SH-SY5Y (cell line): ENCODE measurements around the gene DNM3.

Experiments used
- GATA2 ChIP-seq: IDR thresholded peaks from 2 replicates; pipeline ENCODE4 v1.6.1; 2011; ENCODE audit warnings: mild to moderate bottlenecking, low read depth, low read length
- GATA3 ChIP-seq: IDR thresholded peaks from 2 replicates; pipeline ENCODE4 v1.6.1; 2011; ENCODE audit warnings: low read depth, mild to moderate bottlenecking, low read length, moderate library complexity

Gene DNM3

DNA sequence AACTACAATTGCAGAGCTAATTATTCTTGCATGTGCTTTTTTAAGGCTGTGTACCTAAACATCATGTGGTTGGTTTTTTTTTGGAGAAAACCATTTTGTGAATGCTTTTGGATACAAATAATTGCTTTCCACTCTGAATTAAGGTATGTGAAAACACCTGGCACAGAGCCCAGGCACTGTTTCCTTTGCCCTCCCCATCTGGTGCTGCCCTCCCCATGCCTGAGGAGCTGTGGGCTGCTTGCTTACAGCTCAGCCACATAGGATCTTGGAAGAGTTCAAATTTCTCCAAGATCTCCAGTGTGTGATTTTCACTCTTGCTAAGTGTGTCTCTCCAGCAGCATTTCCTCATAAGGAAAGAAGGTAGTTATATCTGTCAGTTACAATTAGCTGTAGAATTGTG lies 27.8 kb downstream of the DNM3 start:
- TF ChIP-seq GATA3 (no peak), GATA2 (no peak)

DNA sequence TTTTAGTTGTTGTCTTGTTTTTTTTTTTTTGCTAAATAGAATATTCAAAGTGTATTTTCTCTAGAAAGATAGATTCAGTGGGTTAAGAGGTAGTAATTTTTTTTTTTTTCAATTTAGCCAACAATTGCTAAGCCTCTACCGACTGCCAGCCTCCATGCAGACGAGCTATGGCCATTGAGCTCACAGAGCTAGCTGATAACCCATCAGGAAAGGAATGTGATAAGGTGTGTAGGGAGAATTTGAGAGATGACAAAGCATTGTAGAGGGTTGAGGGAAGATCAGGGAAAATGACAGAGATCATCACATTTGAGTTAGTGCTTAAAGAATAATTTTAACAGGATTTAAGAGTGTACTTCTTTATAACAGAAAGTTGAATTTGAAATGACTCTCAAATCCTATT lies 30.6 kb downstream of the DNM3 start:
- TF ChIP-seq GATA3 (no peak), GATA2 (no peak)

DNA sequence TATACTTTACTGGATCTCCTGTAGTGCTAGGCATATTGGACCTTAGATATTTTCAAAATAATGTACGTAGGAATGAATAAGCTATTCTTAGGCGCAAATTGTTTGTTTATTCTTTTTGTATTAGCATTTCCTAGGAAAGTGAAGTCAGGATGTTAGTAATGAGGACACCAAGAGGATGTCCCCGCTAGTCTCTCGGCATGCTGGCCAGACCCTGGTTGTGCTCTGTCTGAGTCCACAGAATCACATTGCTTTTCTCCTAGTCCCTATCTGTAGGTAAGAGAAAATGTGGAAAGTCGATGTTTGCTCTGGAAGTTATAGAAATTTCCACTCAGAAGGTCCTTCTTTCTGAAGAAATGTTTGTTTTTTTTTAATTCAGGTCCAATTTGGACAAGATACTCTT lies 31.1 kb downstream of the DNM3 start:
- TF ChIP-seq GATA3: no peak
- no peak for TF ChIP-seq GATA2

DNA sequence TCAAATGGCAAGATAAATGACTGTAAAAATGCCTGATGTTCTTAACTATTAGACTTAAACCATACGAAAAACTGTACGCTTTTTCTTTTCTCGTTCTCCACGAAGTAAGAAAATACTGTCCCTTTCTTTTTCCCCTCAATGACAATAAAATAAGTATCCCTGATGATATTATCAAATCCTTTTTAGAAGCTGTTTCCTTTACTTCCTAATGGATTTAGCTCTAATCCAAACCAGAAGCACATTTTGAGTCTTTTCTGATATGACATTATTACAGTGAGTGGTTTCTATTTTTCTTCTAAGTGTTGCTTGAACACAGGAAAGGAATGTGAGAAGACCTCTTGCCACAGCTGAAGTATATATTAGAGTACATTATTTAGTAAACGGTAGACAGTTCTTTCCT lies 32.4 kb downstream of the DNM3 start:
- TF ChIP-seq GATA2: no peak
- TF ChIP-seq GATA3: no peak

DNA sequence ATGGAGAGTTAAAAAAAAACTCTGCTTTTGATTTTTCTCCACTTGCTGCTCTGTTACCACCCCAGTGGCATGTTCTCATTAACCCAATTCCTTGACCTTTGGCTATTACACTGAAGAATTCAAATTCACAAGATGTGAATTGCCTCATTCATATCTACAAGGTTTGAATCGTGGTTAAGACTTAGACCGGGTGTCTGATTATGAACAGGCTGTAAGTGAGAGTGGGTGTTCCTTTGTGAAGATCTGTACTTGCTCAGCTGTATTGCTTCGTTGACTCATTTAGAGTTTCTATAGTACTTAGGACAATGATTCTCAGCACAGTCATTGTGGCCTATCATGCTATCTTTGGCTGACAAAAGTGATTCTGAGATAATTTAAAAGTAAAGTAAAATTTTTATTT lies 36.4 kb downstream of the DNM3 start:
- TF ChIP-seq GATA2 (no peak), GATA3 (no peak)

DNA sequence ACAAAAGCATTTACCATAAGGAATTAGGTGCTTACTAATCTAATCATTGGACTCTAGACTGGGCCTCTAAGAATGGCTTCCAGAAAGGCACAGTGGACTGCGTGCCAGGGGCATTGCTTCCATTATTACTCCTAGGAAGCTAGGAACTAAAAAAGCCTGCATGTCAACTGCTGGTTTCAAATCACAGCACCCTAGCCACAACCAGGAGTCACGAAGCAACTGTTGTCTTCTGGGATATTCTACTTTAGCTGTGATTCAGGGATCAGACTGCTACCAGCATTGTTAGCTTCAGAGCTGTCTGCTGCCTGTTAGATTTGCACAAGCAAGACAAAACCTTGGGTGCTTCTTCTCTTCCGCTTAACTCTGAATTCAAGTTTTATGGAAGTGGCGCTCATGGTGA lies 38.3 kb downstream of the DNM3 start:
- no peak for TF ChIP-seq GATA2
- TF ChIP-seq GATA3: no peak

DNA sequence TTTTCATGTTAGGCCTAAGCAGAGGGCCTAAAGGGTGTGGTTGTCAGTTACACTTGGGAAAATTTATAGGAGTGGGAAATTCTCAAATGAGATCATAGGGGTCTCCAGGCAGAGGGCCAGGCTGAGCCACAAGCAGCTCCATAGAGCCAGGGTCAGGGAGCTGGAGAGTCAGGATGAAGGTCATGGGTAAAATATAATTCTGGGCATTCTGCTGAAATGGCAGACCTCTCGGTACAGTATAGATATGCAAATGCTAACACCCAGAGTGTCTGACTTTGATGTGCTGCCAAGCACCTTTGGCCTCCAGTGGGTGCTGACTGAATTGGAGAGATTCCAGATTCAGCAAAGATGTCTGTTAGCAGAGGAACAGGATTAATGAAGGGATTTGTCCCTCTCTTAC lies 40.1 kb downstream of the DNM3 start:
- TF ChIP-seq GATA2 (no peak), GATA3 (no peak)

DNA sequence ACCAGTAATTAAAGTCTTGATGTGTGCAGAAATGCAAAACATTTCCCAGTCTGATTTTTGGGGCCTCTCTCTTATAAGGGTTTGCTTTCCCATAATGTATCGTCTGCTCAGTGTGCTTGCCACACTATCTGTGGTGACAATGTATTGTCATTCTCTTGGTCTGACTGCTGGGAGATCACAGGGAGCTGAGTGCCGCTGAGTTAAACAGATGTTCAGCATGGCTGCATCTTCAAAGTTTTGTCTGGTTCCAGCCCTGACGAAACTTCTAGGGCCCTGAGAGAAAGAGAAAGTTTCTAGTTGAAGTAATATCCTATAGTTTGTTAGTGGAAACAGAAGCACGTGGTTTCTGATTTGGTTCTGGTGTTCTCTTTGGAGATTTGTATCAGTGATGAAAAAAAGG lies 42.6 kb downstream of the DNM3 start:
- TF ChIP-seq GATA2 (no peak), GATA3 (no peak)

DNA sequence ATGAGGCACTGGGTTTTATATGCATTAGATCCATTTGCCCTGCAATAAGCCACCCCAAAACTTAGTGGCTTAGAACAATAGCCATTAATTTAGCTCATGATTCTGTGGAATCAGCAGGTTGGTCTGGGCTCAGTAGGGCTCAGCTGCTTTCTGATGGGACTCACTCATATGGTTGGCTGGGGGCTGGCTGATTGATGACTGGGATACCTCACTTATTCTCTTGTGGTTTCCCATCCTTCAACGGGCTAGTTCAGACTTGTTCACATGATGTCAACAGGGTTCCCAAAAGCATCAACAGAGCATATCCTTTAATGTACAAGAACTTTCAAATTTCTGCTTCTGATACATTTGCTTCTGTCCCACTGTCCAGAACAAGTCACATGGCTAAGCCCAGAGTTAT lies 43.2 kb downstream of the DNM3 start:
- TF ChIP-seq GATA2: no peak
- TF ChIP-seq GATA3: no peak

DNA sequence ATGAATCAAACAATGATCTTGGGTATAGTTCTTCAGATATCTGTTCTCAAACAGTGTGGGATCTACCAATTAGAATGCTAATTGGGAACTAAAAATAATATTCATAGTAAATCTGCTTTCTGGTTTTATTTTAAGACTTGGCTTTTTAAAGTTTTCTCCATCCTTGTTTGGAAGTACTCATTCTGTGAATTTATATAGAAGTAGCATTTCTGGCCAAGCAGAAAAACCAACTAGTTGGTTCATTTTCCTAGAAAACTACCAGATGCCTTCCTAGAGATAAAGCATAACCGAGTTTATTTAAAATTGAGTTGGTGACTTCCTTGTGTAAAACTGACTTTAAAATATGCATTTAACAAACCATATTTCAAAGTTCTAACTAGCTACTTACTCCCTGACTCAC lies 48.8 kb downstream of the DNM3 start:
- TF ChIP-seq GATA2 (no peak), GATA3 (no peak)

DNA sequence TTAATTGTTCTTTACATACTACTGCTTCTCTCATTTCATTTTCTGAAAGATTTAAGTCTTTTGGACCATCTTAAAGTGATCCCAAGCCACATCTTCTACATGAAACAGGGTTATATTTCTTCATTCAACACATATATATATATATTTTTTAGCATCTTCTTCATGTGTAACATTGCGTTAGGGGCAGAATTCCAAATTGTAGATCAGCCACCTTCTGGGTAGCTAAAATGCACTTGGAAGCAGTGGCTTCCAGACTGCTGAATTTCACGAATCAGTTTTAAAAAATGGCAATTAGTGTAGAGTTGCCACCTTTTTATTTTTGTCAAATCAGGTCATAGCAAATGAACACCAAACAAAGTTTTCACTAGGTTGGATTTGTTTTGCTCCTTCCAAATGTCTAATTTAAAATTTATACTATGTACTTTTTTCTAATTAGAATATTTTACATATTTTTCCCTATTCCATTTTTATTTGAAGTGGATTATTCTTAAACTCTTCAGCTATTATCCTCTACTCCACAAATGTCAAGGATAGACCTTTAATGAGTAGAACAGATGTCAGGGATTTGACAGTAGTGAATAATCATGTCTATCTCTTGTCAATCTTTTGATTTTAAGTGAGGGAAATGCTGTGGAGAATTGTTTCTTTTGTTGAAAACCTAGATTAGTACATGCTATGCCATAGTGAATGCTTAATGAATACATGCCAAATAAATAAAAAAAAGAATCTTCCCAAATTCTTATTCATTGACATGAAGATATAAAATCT lies 55.8 kb downstream of the DNM3 start:
- no peak for TF ChIP-seq GATA2
- no peak for TF ChIP-seq GATA3

DNA sequence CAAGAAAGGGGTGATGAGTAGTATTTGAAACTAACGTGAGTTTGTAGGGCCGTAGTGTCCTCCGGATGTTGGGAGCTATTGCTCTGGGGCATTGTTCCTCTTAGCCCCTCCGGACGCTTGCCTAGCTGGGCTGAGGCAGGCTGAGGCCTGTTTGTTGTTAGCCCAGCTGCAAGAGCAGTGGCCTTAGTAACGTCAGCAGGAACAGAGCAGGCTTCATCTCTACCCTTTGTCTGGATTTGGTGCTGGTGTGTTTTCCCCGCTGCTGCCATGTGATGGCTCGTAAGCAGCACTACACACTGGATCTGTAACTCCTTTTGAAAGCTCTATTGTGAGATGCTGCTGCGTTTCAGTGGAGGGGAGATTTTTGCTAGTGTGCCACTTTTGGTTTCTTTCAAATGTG lies 57.6 kb downstream of the DNM3 start:
- no peak for TF ChIP-seq GATA3
- TF ChIP-seq GATA2: no peak

DNA sequence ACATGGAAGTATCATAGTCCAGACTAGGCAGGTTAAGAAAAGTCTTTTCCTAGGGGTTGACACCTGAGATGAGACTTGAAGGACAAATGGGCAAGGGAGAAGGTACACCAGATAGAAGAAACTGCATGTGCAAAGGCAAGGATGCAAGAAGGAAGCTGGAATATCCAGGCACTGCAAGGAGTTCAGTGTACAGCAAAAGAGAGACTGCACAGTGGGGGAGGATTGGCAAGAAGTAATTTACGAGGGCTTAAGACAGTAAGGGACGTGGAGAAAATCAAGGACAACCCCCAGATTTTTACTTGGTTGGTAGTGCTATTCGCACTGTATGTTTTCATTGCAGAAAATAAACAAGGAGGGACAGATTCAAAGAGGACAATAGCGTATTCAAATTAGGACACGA lies 58.5 kb downstream of the DNM3 start:
- TF ChIP-seq GATA2 (no peak), GATA3 (no peak)

DNA sequence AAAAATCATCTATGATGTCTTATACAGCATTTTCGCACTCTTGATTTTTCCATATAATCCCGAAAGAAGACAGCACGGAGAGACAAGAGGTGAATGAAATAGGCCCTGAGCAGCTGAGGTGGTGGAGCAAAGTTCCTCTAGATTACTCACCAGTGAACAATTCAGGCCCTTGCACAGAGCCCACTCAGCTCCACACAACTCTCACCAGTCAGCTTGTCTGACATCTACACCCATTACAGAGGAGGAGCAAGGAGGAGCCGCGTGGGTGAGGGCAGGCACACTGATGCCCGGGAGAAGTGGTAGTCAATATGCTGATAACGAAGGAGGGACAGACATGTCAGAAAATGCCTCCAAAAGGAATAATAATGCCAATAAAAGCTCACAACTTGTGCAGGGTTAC lies 59.9 kb downstream of the DNM3 start:
- TF ChIP-seq GATA3 (no peak), GATA2 (no peak)

DNA sequence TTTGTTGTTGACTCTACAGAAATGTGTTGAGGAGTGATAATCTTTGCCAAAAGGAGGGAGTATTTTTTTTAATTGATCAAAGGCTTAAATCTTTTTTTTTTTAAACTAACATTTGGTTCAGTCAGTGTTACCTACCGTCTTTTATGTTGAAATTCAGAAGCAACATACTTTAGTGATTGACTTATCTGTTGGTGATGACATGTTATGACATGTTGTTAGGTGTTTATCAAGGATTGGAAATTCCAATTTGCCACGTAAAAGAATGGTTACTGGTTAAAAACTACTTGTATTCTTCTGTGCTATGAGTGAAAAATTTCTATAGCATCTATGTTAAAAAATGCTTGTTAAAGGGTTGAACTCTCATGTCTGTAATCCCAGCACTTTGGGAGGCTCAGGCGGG lies 61.2 kb downstream of the DNM3 start:
- TF ChIP-seq GATA3 (no peak), GATA2 (no peak)

DNA sequence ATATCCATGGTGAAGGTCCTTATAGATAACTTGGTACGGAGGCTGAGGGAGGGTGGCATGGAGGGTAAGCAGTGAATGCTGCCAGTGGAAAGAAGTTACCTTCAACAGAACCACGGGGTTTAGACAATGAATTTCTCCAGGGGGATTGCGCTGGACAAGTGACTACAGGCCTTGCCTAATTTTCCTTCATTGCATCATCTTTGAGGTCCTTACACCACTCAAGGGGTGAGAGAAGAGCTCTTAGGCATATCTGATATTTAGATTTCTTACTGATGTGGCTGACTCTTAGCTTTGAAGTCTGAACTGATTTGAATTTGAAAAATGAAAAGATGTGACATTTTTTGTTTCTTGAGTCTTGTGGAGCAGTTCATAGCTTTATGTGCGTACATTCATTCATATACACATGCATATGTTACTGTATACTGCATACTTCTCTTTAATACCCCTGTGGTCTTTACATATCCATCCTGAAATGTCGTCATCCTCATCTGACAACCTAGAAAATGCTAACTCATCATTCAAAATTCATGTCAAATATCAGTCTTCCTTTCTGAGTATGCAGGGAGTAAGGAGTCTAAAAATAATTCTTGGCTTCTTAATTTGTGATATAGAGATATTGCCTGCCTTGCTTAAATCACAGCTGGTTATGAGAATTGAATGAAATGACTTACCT lies 63.6 kb downstream of the DNM3 start:
- TF ChIP-seq GATA3: no peak
- TF ChIP-seq GATA2: no peak
